Measurements from ENCODE around the gene LGI4.

- no peak for TF ChIP-seq MAX (IDR thresholded peaks at IDR 0.05)
- TF ChIP-seq FOXA1 (IDR thresholded peaks at IDR 0.05), result no peak
Measured at GRCh38 chr19:35087393-35087792, 47.5 kb downstream of the LGI4 start.
